GM19239 (cell line): ENCODE measurements around the gene TRIOBP.
A peak's percentile ranks its signal among the peaks of the same experiment; 100 is the strongest.
"Not testable (repeated sequence)": the region's sequence is repeated elsewhere in the genome, so short reads cannot be mapped to it uniquely, and the experiment has no call there.

Experiments used
- DNase-seq: peaks from one replicate; pipeline ENCODE4 v3.0.0; 2011; ENCODE audit warnings: low spot score; ENCODE audit not compliant: insufficient read length
- FAIRE-seq: peaks from 2 replicates; lab custom pipeline; 2011; peaks lifted over from hg19 to GRCh38; lab: Jason Lieb, UNC

Gene TRIOBP

GRCh38 chr22:37696657-37697537 lies at the start of gene TRIOBP:
TSS of gene TRIOBP (plus strand) at chr22:37697048. CDS start at chr22:37701366, 4,318 bp downstream.
- peak; percentile 90 for FAIRE-seq

GRCh38 chr22:37647317-37647716 lies 49.5 kb upstream of the TRIOBP start:
- FAIRE-seq (no peak), DNase-seq (no peak)

More at GRCh38 chr22:37696657-37697537, at the start of gene TRIOBP:
- peak; percentile 87 for DNase-seq

- DNase-seq = no peak
- FAIRE-seq = no peak
Observed at GRCh38 chr22:37647928-37648327, 48.9 kb upstream of the TRIOBP start.

- DNase-seq (no peak), FAIRE-seq (no peak)
Observed at GRCh38 chr22:37650463-37651136, 46.2 kb upstream of the TRIOBP start.

GRCh38 chr22:37654563-37655251 lies 42.1 kb upstream of the TRIOBP start:
- DNase-seq (no peak), FAIRE-seq (no peak)

- no peak for FAIRE-seq
Observed at GRCh38 chr22:37655252-37655563, 41.6 kb upstream of the TRIOBP start.

GRCh38 chr22:37656583-37656982 lies 40.3 kb upstream of the TRIOBP start:
- DNase-seq, FAIRE-seq: not testable (repeated sequence)

More at GRCh38 chr22:37655252-37655563, 41.6 kb upstream of the TRIOBP start:
- no peak for DNase-seq

GRCh38 chr22:37657590-37658132 lies 39.2 kb upstream of the TRIOBP start:
- FAIRE-seq = no peak
- no peak for DNase-seq

GRCh38 chr22:37658133-37659065 lies 38.4 kb upstream of the TRIOBP start, which contains the start of gene PDXP:
TSS of gene PDXP (plus strand) at chr22:37658723. CDS start at chr22:37658783, 60 bp downstream.
- FAIRE-seq (peak; percentile 100), DNase-seq (peak; percentile 100)

- DNase-seq (no peak), FAIRE-seq (peak; percentile 70)
Observed at GRCh38 chr22:37659066-37659896, 37.6 kb upstream of the TRIOBP start.

GRCh38 chr22:37659897-37660708 lies 36.7 kb upstream of the TRIOBP start:
- FAIRE-seq = peak; percentile 79

GRCh38 chr22:37660709-37661045 lies 36.2 kb upstream of the TRIOBP start:
- no peak for FAIRE-seq
- no peak for DNase-seq

More at GRCh38 chr22:37659897-37660708, 36.7 kb upstream of the TRIOBP start:
- no peak for DNase-seq

GRCh38 chr22:37661160-37661924 lies 35.5 kb upstream of the TRIOBP start:
- no peak for DNase-seq

GRCh38 chr22:37662039-37662438 lies 34.8 kb upstream of the TRIOBP start:
- DNase-seq = no peak
- FAIRE-seq = peak; percentile 8

More at GRCh38 chr22:37661160-37661924, 35.5 kb upstream of the TRIOBP start:
- FAIRE-seq = peak; percentile 79

GRCh38 chr22:37663521-37664140 lies 33.2 kb upstream of the TRIOBP start:
- DNase-seq (no peak), FAIRE-seq (no peak)

GRCh38 chr22:37664249-37665101 lies 32.4 kb upstream of the TRIOBP start:
- no peak for DNase-seq
- no peak for FAIRE-seq
